ENCODE data around the gene RGS10.

DNA sequence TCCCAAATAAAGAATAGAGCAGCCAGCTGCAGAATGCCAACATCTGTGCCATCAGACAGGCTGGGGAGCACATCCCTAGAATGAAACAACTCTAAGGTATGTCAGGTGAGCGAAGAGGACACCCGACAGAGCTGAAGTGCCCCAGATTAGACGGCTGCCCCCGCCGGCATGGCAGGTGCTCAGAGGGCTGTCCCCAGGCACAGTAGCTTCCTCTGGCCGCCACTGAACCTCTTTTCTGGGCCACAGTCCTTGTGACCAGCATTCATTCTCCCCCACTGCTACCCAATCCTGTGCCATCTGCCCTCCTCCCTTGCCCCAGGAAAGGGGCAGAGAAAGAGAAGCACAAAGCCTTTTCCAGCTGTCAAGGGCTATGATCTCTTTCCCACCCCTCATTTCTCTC is 41.7 kb downstream of the RGS10 start:
- TF ChIP-seq CTCF (conservative IDR thresholded peaks at IDR 0.05; ENCODE audit: low read depth in 2 of 2) (no peak), POLR2AphosphoS5 (IDR thresholded peaks at IDR 0.05; ENCODE audit: low read depth) (no peak), EZH2 (IDR thresholded peaks at IDR 0.05; ENCODE audit: low read depth, unreplicated experiment) (no peak), STAT1 (IDR thresholded peaks at IDR 0.05; ENCODE audit: unreplicated experiment) (no peak), EZH2phosphoT487 (IDR thresholded peaks at IDR 0.05; ENCODE audit: unreplicated experiment) (no peak), ZNF331 (CRISPR knock-in tag; IDR thresholded peaks at IDR 0.05; ENCODE audit: low read depth) (no peak), ZNF114 (CRISPR knock-in tag; IDR thresholded peaks at IDR 0.05) (no peak), CREB1 (CRISPR knock-in tag; IDR thresholded peaks at IDR 0.05; ENCODE audit: low read depth) (no peak), JUNB (IDR thresholded peaks at IDR 0.05; ENCODE audit: unreplicated experiment) (no peak)
- TF ChIP-seq, protein P1, sequence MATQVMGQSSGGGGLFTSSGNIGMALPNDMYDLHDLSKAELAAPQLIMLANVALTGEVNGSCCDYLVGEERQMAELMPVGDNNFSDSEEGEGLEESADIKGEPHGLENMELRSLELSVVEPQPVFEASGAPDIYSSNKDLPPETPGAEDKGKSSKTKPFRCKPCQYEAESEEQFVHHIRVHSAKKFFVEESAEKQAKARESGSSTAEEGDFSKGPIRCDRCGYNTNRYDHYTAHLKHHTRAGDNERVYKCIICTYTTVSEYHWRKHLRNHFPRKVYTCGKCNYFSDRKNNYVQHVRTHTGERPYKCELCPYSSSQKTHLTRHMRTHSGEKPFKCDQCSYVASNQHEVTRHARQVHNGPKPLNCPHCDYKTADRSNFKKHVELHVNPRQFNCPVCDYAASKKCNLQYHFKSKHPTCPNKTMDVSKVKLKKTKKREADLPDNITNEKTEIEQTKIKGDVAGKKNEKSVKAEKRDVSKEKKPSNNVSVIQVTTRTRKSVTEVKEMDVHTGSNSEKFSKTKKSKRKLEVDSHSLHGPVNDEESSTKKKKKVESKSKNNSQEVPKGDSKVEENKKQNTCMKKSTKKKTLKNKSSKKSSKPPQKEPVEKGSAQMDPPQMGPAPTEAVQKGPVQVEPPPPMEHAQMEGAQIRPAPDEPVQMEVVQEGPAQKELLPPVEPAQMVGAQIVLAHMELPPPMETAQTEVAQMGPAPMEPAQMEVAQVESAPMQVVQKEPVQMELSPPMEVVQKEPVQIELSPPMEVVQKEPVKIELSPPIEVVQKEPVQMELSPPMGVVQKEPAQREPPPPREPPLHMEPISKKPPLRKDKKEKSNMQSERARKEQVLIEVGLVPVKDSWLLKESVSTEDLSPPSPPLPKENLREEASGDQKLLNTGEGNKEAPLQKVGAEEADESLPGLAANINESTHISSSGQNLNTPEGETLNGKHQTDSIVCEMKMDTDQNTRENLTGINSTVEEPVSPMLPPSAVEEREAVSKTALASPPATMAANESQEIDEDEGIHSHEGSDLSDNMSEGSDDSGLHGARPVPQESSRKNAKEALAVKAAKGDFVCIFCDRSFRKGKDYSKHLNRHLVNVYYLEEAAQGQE (IDR thresholded peaks at IDR 0.05; ENCODE audit: unreplicated experiment): no peak
